K562 (cell line): ENCODE results near the gene KCNAB1. TPM values are rescaled to one million over a fixed set of nuclear protein-coding genes. Genes with fewer than 3 reads are reported as not detected.

Experiments used
- CREM ChIP-seq: IDR thresholded peaks from 2 replicates; pipeline ENCODE4 v1.6.1; 2014; ENCODE audit warnings: antibody characterized with exemption, low read depth
- MCM3 ChIP-seq: fragments of 450-650 bp; IDR thresholded peaks from 2 replicates; pipeline ENCODE4 v1.6.1; 2016
- MYC ChIP-seq, 2 experiments: fragments of 250-450 bp in 1 of 2; sonication (Bioruptor Pico) in 1 of 2; IDR thresholded peaks; 2 replicates each; pipeline versions ENCODE4 v1.5.1 to v1.6.1; 2012 to 2021; ENCODE audit warnings: low read depth in 2 of 2, borderline replicate concordance in 1 of 2, improper control_type of control experiment in 1 of 2, low read length in 1 of 2, mild to moderate bottlenecking in 1 of 2, moderate library complexity in 1 of 2
- PPARD ChIP-seq: fragments of 250-450 bp; sonication (Bioruptor Pico); IDR thresholded peaks from 2 replicates; pipeline ENCODE4 v1.8.0; 2022; ENCODE audit warnings: inconsistent platforms, mild to moderate bottlenecking, moderate library complexity
- ZBTB34 ChIP-seq: fragments of 250-450 bp; sonication (Bioruptor Pico); IDR thresholded peaks from 2 replicates; pipeline ENCODE4 v1.8.0; 2021; ENCODE audit warnings: mild to moderate bottlenecking, moderate library complexity
- ZNF175 ChIP-seq: fragments of 200-800 bp; sonication (Bioruptor generic); IDR thresholded peaks from 2 replicates; pipeline ENCODE4 v1.6.1; 2016; ENCODE audit warnings: low read depth, mild to moderate bottlenecking, missing genetic modification characterization, missing compliant biosample characterization
- ZNF217 ChIP-seq: sonication (generic); formaldehyde crosslinking; IDR thresholded peaks from 2 replicates; pipeline ENCODE4 v1.8.0; 2022; ENCODE audit warnings: mild to moderate bottlenecking, missing genetic modification reagents
- polyA plus RNA-seq, 8 experiments: library from polyadenylated mRNA; depleted of rRNA in 4 of 8; stranded (reverse) in 5 of 8; unstranded in 3 of 8; fragments of >200 nt; fragmentation: Nextera tagmentation in 2 of 8; fragmentation: Illumina TruSeq in 1 of 8; extraction: Ambion mirVana in 2 of 8; extraction: Trizol in 1 of 8; gene quantifications; 2 replicates each; pipeline versions ENCODE4 v1.2.1 to v1.2.3, GENCODE V29; 2011 to 2014; ENCODE audit warnings: inconsistent platforms in 1 of 8, missing spikeins in 1 of 8
- total RNA-seq, 7 experiments: library from RNA; depleted of rRNA in 6 of 7; stranded (reverse); fragments of >200 nt in 6 of 7; fragmentation: Illumina TruSeq in 2 of 7; extraction: Trizol in 2 of 7; gene quantifications; 2 replicates each; pipeline versions ENCODE4 v1.2.1 to v1.2.3, GENCODE V29; 2011 to 2021; ENCODE audit warnings: low replicate concordance in 1 of 7
- TF ChIP-seq, protein P1 (sequence below): sonication (generic); formaldehyde crosslinking; IDR thresholded peaks from 2 replicates; pipeline ENCODE4 v1.8.0; 2023; ENCODE audit warnings: missing genetic modification reagents, mild to moderate bottlenecking, borderline replicate concordance

Gene KCNAB1
- total and polyA plus RNA-seq, 9 of the 15 experiments (the other 6 are each of a cell fraction or from before 2014, with no cell fraction given), result 0.14 to 1.2 (median 0.51) TPM

- no peak for TF ChIP-seq ZBTB34
- no peak for TF ChIP-seq MYC (IDR thresholded peaks at IDR 0.05; ENCODE audit: low read depth, low read length)
- no peak for TF ChIP-seq MYC (CRISPR knock-in tag; IDR thresholded peaks at IDR 0.05; ENCODE audit: borderline replicate concordance, low read depth)
- no peak for TF ChIP-seq ZNF175 (CRISPR knock-in tag)
- TF ChIP-seq ZNF217 (CRISPR knock-in tag), result no peak
- no peak for TF ChIP-seq MCM3
- TF ChIP-seq CREM, result no peak
- TF ChIP-seq, protein P1, sequence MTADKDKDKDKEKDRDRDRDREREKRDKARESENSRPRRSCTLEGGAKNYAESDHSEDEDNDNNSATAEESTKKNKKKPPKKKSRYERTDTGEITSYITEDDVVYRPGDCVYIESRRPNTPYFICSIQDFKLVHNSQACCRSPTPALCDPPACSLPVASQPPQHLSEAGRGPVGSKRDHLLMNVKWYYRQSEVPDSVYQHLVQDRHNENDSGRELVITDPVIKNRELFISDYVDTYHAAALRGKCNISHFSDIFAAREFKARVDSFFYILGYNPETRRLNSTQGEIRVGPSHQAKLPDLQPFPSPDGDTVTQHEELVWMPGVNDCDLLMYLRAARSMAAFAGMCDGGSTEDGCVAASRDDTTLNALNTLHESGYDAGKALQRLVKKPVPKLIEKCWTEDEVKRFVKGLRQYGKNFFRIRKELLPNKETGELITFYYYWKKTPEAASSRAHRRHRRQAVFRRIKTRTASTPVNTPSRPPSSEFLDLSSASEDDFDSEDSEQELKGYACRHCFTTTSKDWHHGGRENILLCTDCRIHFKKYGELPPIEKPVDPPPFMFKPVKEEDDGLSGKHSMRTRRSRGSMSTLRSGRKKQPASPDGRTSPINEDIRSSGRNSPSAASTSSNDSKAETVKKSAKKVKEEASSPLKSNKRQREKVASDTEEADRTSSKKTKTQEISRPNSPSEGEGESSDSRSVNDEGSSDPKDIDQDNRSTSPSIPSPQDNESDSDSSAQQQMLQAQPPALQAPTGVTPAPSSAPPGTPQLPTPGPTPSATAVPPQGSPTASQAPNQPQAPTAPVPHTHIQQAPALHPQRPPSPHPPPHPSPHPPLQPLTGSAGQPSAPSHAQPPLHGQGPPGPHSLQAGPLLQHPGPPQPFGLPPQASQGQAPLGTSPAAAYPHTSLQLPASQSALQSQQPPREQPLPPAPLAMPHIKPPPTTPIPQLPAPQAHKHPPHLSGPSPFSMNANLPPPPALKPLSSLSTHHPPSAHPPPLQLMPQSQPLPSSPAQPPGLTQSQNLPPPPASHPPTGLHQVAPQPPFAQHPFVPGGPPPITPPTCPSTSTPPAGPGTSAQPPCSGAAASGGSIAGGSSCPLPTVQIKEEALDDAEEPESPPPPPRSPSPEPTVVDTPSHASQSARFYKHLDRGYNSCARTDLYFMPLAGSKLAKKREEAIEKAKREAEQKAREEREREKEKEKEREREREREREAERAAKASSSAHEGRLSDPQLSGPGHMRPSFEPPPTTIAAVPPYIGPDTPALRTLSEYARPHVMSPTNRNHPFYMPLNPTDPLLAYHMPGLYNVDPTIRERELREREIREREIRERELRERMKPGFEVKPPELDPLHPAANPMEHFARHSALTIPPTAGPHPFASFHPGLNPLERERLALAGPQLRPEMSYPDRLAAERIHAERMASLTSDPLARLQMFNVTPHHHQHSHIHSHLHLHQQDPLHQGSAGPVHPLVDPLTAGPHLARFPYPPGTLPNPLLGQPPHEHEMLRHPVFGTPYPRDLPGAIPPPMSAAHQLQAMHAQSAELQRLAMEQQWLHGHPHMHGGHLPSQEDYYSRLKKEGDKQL (CRISPR knock-in tag), result no peak
- TF ChIP-seq PPARD, result no peak
- TF ChIP-seq, all 486 proteins: peak for 0
Measured at GRCh38 chr3:156412600-156412999, 292.2 kb downstream of the KCNAB1 start (continued).
